ENCODE measurements around the gene CNST. TPM values are rescaled to one million over a fixed set of nuclear protein-coding genes. Genes with fewer than 3 reads are reported as not detected.

Gene CNST
- total RNA-seq, 1 experiment from 2014 or later = 9.1 TPM

GRCh38 chr1:246537441-246537840 is 28.8 kb upstream of the CNST start:
- Histone ChIP-seq H3F3A (ENCODE audit: insufficient read depth, low read depth) (no peaks in the 10 kb centered on the region), H3K36me3 (ENCODE audit: low read depth) (no peaks in the 10 kb centered on the region), H3K27me3 (ENCODE audit: insufficient read depth, low read depth) (no peaks in the 10 kb centered on the region), H3K79me2 (ENCODE audit: low read depth) (no peaks in the 10 kb centered on the region), H3K9me2 (ENCODE audit: insufficient read depth) (no peaks in the 10 kb centered on the region), H4K20me1 (ENCODE audit: insufficient read depth) (no peaks in the 10 kb centered on the region), H3K4me1 (replicated peaks; ENCODE audit: insufficient read depth) (no peaks in the 10 kb centered on the region), H3K27ac (no peak overlapping the region), H2AFZ (no peak overlapping the region), H3K4me3 (no peak overlapping the region), H3K4me2 (no peak overlapping the region), H3K9me3 (ENCODE audit: insufficient read depth, low read depth) (no peaks in the 10 kb centered on the region)
- no peak for DNase-seq
- TF ChIP-seq EZH2 (IDR thresholded peaks at IDR 0.05; ENCODE audit: low read depth) = no peak
- ChIA-PET POLR2A (ENCODE audit: unreplicated experiment) (no interaction called here), CTCF (no interaction called here)
- BruUV-seq (replicated peaks) = no TSS peak
- intact Hi-C loops (cut with micrococcal nuclease; ENCODE audit: unreplicated experiment) = no loop called here

- Histone ChIP-seq H3K27me3 (ENCODE audit: insufficient read depth, low read depth) (no peaks in the 10 kb centered on the region), H3K27ac (no peak overlapping the region)
- CTCF ChIA-PET = no interaction called here
Observed at GRCh38 chr1:246537887-246538286, 28.4 kb upstream of the CNST start.

GRCh38 chr1:246540738-246541491 is 25.3 kb upstream of the CNST start:
- no peak overlapping the region for H2AFZ ChIP-seq
- ChIA-PET CTCF (no interaction called here), POLR2A (ENCODE audit: unreplicated experiment) (no interaction called here)
- TF ChIP-seq, protein P1, sequence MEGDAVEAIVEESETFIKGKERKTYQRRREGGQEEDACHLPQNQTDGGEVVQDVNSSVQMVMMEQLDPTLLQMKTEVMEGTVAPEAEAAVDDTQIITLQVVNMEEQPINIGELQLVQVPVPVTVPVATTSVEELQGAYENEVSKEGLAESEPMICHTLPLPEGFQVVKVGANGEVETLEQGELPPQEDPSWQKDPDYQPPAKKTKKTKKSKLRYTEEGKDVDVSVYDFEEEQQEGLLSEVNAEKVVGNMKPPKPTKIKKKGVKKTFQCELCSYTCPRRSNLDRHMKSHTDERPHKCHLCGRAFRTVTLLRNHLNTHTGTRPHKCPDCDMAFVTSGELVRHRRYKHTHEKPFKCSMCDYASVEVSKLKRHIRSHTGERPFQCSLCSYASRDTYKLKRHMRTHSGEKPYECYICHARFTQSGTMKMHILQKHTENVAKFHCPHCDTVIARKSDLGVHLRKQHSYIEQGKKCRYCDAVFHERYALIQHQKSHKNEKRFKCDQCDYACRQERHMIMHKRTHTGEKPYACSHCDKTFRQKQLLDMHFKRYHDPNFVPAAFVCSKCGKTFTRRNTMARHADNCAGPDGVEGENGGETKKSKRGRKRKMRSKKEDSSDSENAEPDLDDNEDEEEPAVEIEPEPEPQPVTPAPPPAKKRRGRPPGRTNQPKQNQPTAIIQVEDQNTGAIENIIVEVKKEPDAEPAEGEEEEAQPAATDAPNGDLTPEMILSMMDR (conservative IDR thresholded peaks at IDR 0.05) = no peak
- TF ChIP-seq EZH2 (IDR thresholded peaks at IDR 0.05; ENCODE audit: low read depth) = no peak
- H3K9me2 ChIP-seq (ENCODE audit: insufficient read depth) = no peaks in the 10 kb centered on the region
- H3K79me2 ChIP-seq (ENCODE audit: low read depth) = no peaks in the 10 kb centered on the region
- no peaks in the 10 kb centered on the region for H3K27me3 ChIP-seq (ENCODE audit: insufficient read depth, low read depth)
- BruUV-seq (replicated peaks) = no TSS peak
- no peaks in the 10 kb centered on the region for H4K20me1 ChIP-seq (ENCODE audit: insufficient read depth)
- no peaks in the 10 kb centered on the region for H3K4me1 ChIP-seq (replicated peaks; ENCODE audit: insufficient read depth)
- intact Hi-C loops (cut with micrococcal nuclease; ENCODE audit: unreplicated experiment) = no loop called here
- H3F3A ChIP-seq (ENCODE audit: insufficient read depth, low read depth) = no peaks in the 10 kb centered on the region
- no peak overlapping the region for H3K4me2 ChIP-seq
- no peak overlapping the region for H3K27ac ChIP-seq
- no peaks in the 10 kb centered on the region for H3K9me3 ChIP-seq (ENCODE audit: insufficient read depth, low read depth)
- H3K36me3 ChIP-seq (ENCODE audit: low read depth) = no peaks in the 10 kb centered on the region
- DNase-seq = no peak
- no peak overlapping the region for H3K4me3 ChIP-seq

More at GRCh38 chr1:246537887-246538286, 28.4 kb upstream of the CNST start:
- Histone ChIP-seq H3K4me3 (no peak overlapping the region), H3K9me2 (ENCODE audit: insufficient read depth) (no peaks in the 10 kb centered on the region), H3K9me3 (ENCODE audit: insufficient read depth, low read depth) (no peaks in the 10 kb centered on the region), H4K20me1 (ENCODE audit: insufficient read depth) (no peaks in the 10 kb centered on the region), H3K4me1 (replicated peaks; ENCODE audit: insufficient read depth) (no peaks in the 10 kb centered on the region), H3F3A (ENCODE audit: insufficient read depth, low read depth) (no peaks in the 10 kb centered on the region), H3K4me2 (no peak overlapping the region), H3K79me2 (ENCODE audit: low read depth) (no peaks in the 10 kb centered on the region), H3K36me3 (ENCODE audit: low read depth) (no peaks in the 10 kb centered on the region), H2AFZ (no peak overlapping the region)
- POLR2A ChIA-PET (ENCODE audit: unreplicated experiment) = no interaction called here
- DNase-seq = no peak
- intact Hi-C loops (cut with micrococcal nuclease; ENCODE audit: unreplicated experiment) = no loop called here
- TF ChIP-seq, protein P1 (conservative IDR thresholded peaks at IDR 0.05) = no peak
- no peak for TF ChIP-seq EZH2 (IDR thresholded peaks at IDR 0.05; ENCODE audit: low read depth)
- no TSS peak for BruUV-seq (replicated peaks)

Measured in PC-9 (cell line).